Liver (tissue), 3 donors: ENCODE measurements around the gene TOP1.

Source experiments
- CTCF ChIP-seq: fragments of 150-350 bp; IDR thresholded peaks from 2 replicates; pipeline ENCODE4 v1.5.1; 2017; ENCODE audit warnings: improper control_type of control experiment, low read depth, low read length; ENCODE audit not compliant: missing input control
- RAD21 ChIP-seq, 2 donors: IDR thresholded peaks; 2 replicates each; pipeline ENCODE4 v1.6.1; 2016; ENCODE audit warnings: antibody characterized with exemption in 2 of 2, mild to moderate bottlenecking in 2 of 2
- donor health status: healthy.
- donor health status: healthy.

DNA sequence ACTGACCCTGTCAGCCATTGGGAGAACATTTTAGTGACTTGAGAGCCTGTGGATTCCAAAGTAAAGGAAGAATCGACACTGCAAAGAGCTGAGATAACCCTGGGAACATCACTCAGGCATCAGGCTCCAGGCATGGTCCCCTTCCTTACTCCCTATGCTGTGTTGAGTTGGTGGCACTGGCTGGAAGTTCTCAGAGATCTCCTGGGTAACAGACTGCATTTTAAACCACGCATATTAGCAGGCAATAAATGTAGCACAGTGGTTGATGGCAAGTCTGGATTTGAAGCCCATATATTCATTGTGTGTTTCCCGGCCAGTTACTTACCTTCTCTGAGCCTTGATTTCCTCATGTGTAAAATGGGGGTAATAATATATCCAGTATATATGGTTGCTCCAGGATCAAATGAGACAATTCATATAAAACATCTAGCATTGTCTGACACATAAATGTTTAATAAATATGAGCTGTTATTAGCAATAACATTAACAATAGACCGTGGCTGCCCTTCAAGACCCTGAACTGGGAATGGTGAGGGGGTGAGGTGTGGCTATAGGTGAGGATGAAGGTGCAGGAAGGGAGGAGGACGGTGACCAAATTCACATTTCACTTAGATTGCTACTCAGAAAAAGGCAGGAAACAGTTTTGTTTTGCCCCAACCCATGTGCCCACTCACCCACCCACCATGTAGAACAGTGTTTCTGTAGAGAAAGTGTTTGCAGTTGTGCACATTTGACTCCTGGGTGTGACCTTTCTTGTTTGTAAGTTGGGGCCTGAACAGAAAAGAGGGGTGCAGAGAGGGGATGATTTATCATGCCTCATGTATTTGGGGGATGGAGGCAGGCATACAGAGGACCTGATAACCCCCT lies 110.8 kb downstream of the TOP1 start:
- TF ChIP-seq CTCF = no peak
- TF ChIP-seq RAD21 (IDR thresholded peaks at IDR 0.05) = no peak
